ENCODE results near the gene UBR4. TPM values are rescaled to one million over a fixed set of nuclear protein-coding genes. Genes with fewer than 3 reads are reported as not detected.
A peak's percentile ranks its signal among the peaks of the same experiment; 100 is the strongest.
"Not testable (repeated sequence)": the region's sequence is repeated elsewhere in the genome, so short reads cannot be mapped to it uniquely, and the experiment has no call there.

The UBR4 gene
- polyA plus RNA-seq, 3 donors: 44.3 to 93.8 (median 49.4) TPM

GRCh38 chr1:19219451-19219850, 9.4 kb upstream of the UBR4 start:
- no peak overlapping the region for H3K4me3 ChIP-seq (replicated peaks in 1 of 3; ENCODE audit: low read depth in 2 of 3, low read length in 3 of 3)
- 95% methylated on average over 6 of the region's 7 CpGs for WGBS (ENCODE audit: insufficient coverage)
- DNase-seq: no peak
- H3K36me3 ChIP-seq (replicated peaks in 1 of 2; ENCODE audit: control insufficient read depth in 1 of 2, insufficient read depth in 2 of 2, low read length in 2 of 2): peaks cover 73 to 97% of the 10 kb centered on the region in 2 donors
- peaks cover 59% of the 10 kb centered on the region for H3K79me2 ChIP-seq (ENCODE audit: insufficient read depth, low read length)
- H3K27ac ChIP-seq (ENCODE audit: low read depth in 1 of 2, low read length in 2 of 2): no peak overlapping the region
- no peak overlapping the region for H3K4me2 ChIP-seq (replicated peaks; ENCODE audit: extremely low read depth, low read length, poor library complexity, severe bottlenecking)
- H3K27me3 ChIP-seq (ENCODE audit: control insufficient read depth in 2 of 2, insufficient read depth in 2 of 2, low read length in 2 of 2): no peaks in the 10 kb centered on the region
- no peak overlapping the region for H2AFZ ChIP-seq (ENCODE audit: insufficient read depth, low read depth, low read length, poor library complexity, severe bottlenecking)
- H3K27me3 Mint-ChIP-seq (ENCODE audit: low read depth in 3 of 3): peaks cover 0 to 1% (median 0%) of the 10 kb centered on the region in 3 donors
- peaks cover 73 to 87% of the 10 kb centered on the region in 2 donors for H3K36me3 Mint-ChIP-seq
- TF ChIP-seq CTCF (IDR thresholded peaks at IDR 0.05): no peak
- peaks cover 4% of the 10 kb centered on the region for H3K4me1 Mint-ChIP-seq
- no peak overlapping the region for H3K4me3 Mint-ChIP-seq
- no peak overlapping the region for H3K27ac Mint-ChIP-seq
- intact Hi-C loops (cut with micrococcal nuclease): no loop called here
- no peak overlapping the region for H3K9ac ChIP-seq (ENCODE audit: insufficient read depth, low read length, poor library complexity, severe bottlenecking)
- peaks cover 33% of the 10 kb centered on the region for H4K20me1 ChIP-seq (ENCODE audit: insufficient read depth, low read length)
- no peaks in the 10 kb centered on the region for H3K9me3 ChIP-seq (replicated peaks in 1 of 2; ENCODE audit: control insufficient read depth in 1 of 2, insufficient read depth in 1 of 2, low read length in 2 of 2)
- no peaks in the 10 kb centered on the region for H3K4me1 ChIP-seq (ENCODE audit: control insufficient read depth in 1 of 2, insufficient read depth in 2 of 2, low read length in 2 of 2)
- H3K9me3 Mint-ChIP-seq: no peaks in the 10 kb centered on the region

GRCh38 chr1:19216585-19216984, 6.5 kb upstream of the UBR4 start:
- H3K4me3 ChIP-seq (replicated peaks in 1 of 3; ENCODE audit: low read depth in 2 of 3, low read length in 3 of 3); H3K9me3 ChIP-seq (replicated peaks in 1 of 2; ENCODE audit: control insufficient read depth in 1 of 2, insufficient read depth in 1 of 2, low read length in 2 of 2); H3K27ac ChIP-seq (ENCODE audit: low read depth in 1 of 2, low read length in 2 of 2); DNase-seq; H3K27me3 ChIP-seq (ENCODE audit: control insufficient read depth in 2 of 2, insufficient read depth in 2 of 2, low read length in 2 of 2); intact Hi-C loops (cut with micrococcal nuclease); H3K4me1 ChIP-seq (ENCODE audit: control insufficient read depth in 1 of 2, insufficient read depth in 2 of 2, low read length in 2 of 2); H3K9ac ChIP-seq (ENCODE audit: insufficient read depth, low read length, poor library complexity, severe bottlenecking); H3K4me2 ChIP-seq (replicated peaks; ENCODE audit: extremely low read depth, low read length, poor library complexity, severe bottlenecking); H3K9me3 Mint-ChIP-seq; H3K4me3 Mint-ChIP-seq; H2AFZ ChIP-seq (ENCODE audit: insufficient read depth, low read depth, low read length, poor library complexity, severe bottlenecking); H3K27me3 Mint-ChIP-seq (ENCODE audit: low read depth in 3 of 3): not testable (repeated sequence)
- H3K27ac Mint-ChIP-seq: peak overlapping the region in 1 of 7 donors; percentile 12
- H3K36me3 Mint-ChIP-seq: peaks cover 58 to 76% of the 10 kb centered on the region in 2 donors
- H3K79me2 ChIP-seq (ENCODE audit: insufficient read depth, low read length): peaks cover 78% of the 10 kb centered on the region
- WGBS (ENCODE audit: insufficient coverage): 100% methylated on average over 2 of the region's 4 CpGs
- peaks cover 48 to 83% of the 10 kb centered on the region in 2 donors for H3K36me3 ChIP-seq (replicated peaks in 1 of 2; ENCODE audit: control insufficient read depth in 1 of 2, insufficient read depth in 2 of 2, low read length in 2 of 2)
- H4K20me1 ChIP-seq (ENCODE audit: insufficient read depth, low read length): peaks cover 32% of the 10 kb centered on the region
- peaks cover 13% of the 10 kb centered on the region for H3K4me1 Mint-ChIP-seq

Data from CD14-positive monocyte (primary cell).